Loucy (cell line): ENCODE results near the gene CPA3.

Source experiments
- H2AFZ ChIP-seq: fragments of 200-600 bp; sonication (generic); 2 replicates; pipeline ENCODE4 v1.6.0; 2016; ENCODE audit warnings: antibody characterized with exemption, mild to moderate bottlenecking, low read length, moderate library complexity
- H3F3A ChIP-seq: fragments of 200-600 bp; 2 replicates; pipeline ENCODE4 v1.6.0; 2016; ENCODE audit warnings: antibody characterized with exemption, low read depth, mild to moderate bottlenecking
- H3K27me3 ChIP-seq: fragments of 200-600 bp; sonication (generic); 2 replicates; pipeline ENCODE4 v1.6.1; 2014; ENCODE audit warnings: low read length, mild to moderate bottlenecking; ENCODE audit not compliant: insufficient read depth, poor library complexity, severe bottlenecking
- H3K36me3 ChIP-seq: fragments of 200-600 bp; sonication (generic); 2 replicates; pipeline ENCODE4 v1.6.1; 2016; ENCODE audit warnings: low read length; ENCODE audit not compliant: insufficient read depth
- H3K4me1 ChIP-seq: fragments of 200-600 bp; sonication (generic); 2 replicates; pipeline ENCODE4 v1.5.1; 2014; ENCODE audit warnings: low read length, mild to moderate bottlenecking; ENCODE audit not compliant: insufficient read depth, poor library complexity, severe bottlenecking
- H3K4me2 ChIP-seq: fragments of 200-600 bp; sonication (generic); 2 replicates; pipeline ENCODE4 v1.6.0; 2014; ENCODE audit warnings: antibody characterized with exemption, low read length, low read depth, mild to moderate bottlenecking; ENCODE audit not compliant: poor library complexity, severe bottlenecking
- H3K4me3 ChIP-seq: fragments of 200-600 bp; sonication (generic); 2 replicates; pipeline ENCODE4 v1.5.1; 2014; ENCODE audit warnings: low read length, mild to moderate bottlenecking, mixed read lengths; ENCODE audit not compliant: poor library complexity, severe bottlenecking
- H3K79me2 ChIP-seq: fragments of 200-600 bp; sonication (generic); 2 replicates; pipeline ENCODE4 v1.6.1; 2014; ENCODE audit warnings: low read length; ENCODE audit not compliant: insufficient read depth
- H3K9ac ChIP-seq: fragments of 200-600 bp; sonication (generic); 2 replicates; pipeline ENCODE4 v1.6.0; 2014; ENCODE audit warnings: mild to moderate bottlenecking, low read depth, low read length, moderate library complexity; ENCODE audit not compliant: poor library complexity, severe bottlenecking
- H3K9me2 ChIP-seq: fragments of 200-600 bp; sonication (generic); replicated peaks from 2 replicates; pipeline ENCODE4 v1.6.1; 2016; ENCODE audit warnings: low read depth, low read length, mixed read lengths
- H3K9me3 ChIP-seq: fragments of 200-600 bp; sonication (generic); 2 replicates; pipeline ENCODE4 v1.6.1; 2014; ENCODE audit warnings: mild to moderate bottlenecking, antibody characterized with exemption, low read length, low read depth; ENCODE audit not compliant: insufficient read depth
- H4K20me1 ChIP-seq: fragments of 200-600 bp; sonication (generic); 2 replicates; pipeline ENCODE4 v1.6.0; 2014; ENCODE audit warnings: antibody characterized with exemption, low read length, mild to moderate bottlenecking; ENCODE audit not compliant: insufficient read depth, poor library complexity, severe bottlenecking
- EZH2phosphoT487 ChIP-seq: fragments of 200-600 bp; IDR thresholded peaks from 2 replicates; pipeline ENCODE4 v1.6.1; 2018; ENCODE audit warnings: antibody characterized with exemption, mild to moderate bottlenecking, moderate library complexity, borderline replicate concordance
- TF ChIP-seq, protein P1 (sequence below): fragments of 200-600 bp; sonication (generic); conservative IDR thresholded peaks from 2 replicates; pipeline ENCODE4 v1.5.1; 2014; ENCODE audit warnings: mild to moderate bottlenecking, antibody characterized with exemption, low read length

CPA3 gene

DNA sequence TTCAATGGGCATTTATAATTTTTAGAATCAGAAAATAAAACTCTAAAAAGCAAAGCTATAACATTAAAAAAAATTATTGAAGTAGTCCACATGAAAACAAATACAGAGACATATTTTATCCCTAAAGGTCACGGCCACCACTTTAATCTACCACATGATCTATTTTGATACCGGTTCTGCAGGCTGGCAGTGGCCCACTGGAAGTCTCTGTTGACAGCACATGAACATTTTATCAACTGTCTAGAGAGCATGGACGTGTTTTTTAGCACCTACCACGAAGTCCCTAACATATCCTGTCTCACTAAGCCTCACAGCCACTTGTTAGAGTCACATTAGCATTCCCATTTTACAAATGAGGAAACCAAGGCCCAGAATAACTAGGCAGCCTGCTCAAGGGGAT is 1.8 kb upstream of the CPA3 start:
- H3K79me2 ChIP-seq = no peaks in the 10 kb centered on the region
- H3K27me3 ChIP-seq = no peaks in the 10 kb centered on the region
- peak overlapping the region; percentile 4 for H3K9ac ChIP-seq
- no peaks in the 10 kb centered on the region for H3K9me3 ChIP-seq
- TF ChIP-seq, protein P1, sequence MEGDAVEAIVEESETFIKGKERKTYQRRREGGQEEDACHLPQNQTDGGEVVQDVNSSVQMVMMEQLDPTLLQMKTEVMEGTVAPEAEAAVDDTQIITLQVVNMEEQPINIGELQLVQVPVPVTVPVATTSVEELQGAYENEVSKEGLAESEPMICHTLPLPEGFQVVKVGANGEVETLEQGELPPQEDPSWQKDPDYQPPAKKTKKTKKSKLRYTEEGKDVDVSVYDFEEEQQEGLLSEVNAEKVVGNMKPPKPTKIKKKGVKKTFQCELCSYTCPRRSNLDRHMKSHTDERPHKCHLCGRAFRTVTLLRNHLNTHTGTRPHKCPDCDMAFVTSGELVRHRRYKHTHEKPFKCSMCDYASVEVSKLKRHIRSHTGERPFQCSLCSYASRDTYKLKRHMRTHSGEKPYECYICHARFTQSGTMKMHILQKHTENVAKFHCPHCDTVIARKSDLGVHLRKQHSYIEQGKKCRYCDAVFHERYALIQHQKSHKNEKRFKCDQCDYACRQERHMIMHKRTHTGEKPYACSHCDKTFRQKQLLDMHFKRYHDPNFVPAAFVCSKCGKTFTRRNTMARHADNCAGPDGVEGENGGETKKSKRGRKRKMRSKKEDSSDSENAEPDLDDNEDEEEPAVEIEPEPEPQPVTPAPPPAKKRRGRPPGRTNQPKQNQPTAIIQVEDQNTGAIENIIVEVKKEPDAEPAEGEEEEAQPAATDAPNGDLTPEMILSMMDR = no peak
- TF ChIP-seq EZH2phosphoT487 = no peak
- H3F3A ChIP-seq = peaks cover 3% of the 10 kb centered on the region; the same call in 1 of the 2 replicates
- no peak overlapping the region for H3K4me3 ChIP-seq
- H2AFZ ChIP-seq = peak overlapping the region; percentile 50
- peaks cover 50% of the 10 kb centered on the region for H3K4me1 ChIP-seq
- H3K9me2 ChIP-seq = no peaks in the 10 kb centered on the region
- no peaks in the 10 kb centered on the region for H4K20me1 ChIP-seq
- H3K36me3 ChIP-seq = no peaks in the 10 kb centered on the region
- H3K4me2 ChIP-seq = peak overlapping the region; percentile 16

DNA sequence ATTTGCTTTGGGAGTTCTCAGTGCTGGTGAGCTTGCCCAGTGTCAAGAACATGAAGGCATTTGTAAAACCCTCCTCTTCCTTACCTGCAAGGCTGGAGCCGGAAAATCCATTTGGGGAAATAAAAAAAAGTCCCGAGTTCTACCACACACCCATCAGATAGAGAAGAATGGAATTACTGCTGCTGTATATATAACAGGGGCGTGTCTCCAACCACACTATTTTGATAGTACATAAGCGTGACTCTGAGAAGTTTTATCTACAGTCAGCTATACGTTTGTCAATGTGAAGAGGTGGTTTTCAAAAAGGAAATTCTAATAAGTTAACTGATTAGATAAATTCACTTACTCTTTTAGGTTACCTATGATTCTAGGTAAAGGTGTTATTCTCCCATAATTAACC is 1.3 kb upstream of the CPA3 start:
- no peak for TF ChIP-seq EZH2phosphoT487
- TF ChIP-seq, protein P1 = no peak
- Histone ChIP-seq H3K27me3 (no peaks in the 10 kb centered on the region), H3K36me3 (no peaks in the 10 kb centered on the region), H3K79me2 (no peaks in the 10 kb centered on the region), H3K9me2 (no peaks in the 10 kb centered on the region), H3K4me1 (peaks cover 52% of the 10 kb centered on the region), H2AFZ (peak overlapping the region; percentile 50), H4K20me1 (no peaks in the 10 kb centered on the region), H3K4me2 (peak overlapping the region; percentile 16), H3K9me3 (no peaks in the 10 kb centered on the region), H3K4me3 (no peak overlapping the region), H3K9ac (peak overlapping the region; percentile 4), H3F3A (peaks cover 3% of the 10 kb centered on the region; the same call in 1 of the 2 replicates)

DNA sequence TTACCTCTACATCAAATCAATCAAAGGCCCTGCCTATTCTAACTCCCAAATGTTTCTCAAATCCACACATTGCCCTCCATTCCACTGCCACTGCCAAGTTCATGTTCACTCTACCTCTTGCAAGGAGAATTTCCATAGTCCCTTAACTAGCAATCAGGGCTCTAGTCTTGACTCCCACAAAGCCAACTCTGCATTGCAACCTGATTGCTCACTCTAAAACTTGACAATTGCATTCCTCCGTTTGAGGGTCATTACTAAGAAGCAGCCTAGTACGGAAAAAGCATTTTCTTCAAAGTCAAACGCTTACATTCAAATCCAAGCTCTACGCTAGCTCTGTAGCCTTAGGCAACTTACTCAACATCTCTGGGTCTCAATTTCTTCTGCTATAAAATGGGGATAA is 1.2 kb downstream of the CPA3 start:
- Histone ChIP-seq H3K4me1 (peaks cover 52% of the 10 kb centered on the region), H3K4me3 (no peak overlapping the region), H4K20me1 (no peaks in the 10 kb centered on the region), H3K9me3 (no peaks in the 10 kb centered on the region), H3K36me3 (no peaks in the 10 kb centered on the region), H2AFZ (no peak overlapping the region), H3K9me2 (no peaks in the 10 kb centered on the region), H3K9ac (no peak overlapping the region), H3F3A (peaks cover 3% of the 10 kb centered on the region; the same call in 1 of the 2 replicates), H3K79me2 (no peaks in the 10 kb centered on the region), H3K27me3 (no peaks in the 10 kb centered on the region), H3K4me2 (peak overlapping the region; percentile 38)
- TF ChIP-seq, protein P1 = no peak
- TF ChIP-seq EZH2phosphoT487 = no peak
